Thyroid gland (tissue), 4 donors: ENCODE measurements around the gene RAB31.

Source experiments
- CTCF ChIP-seq, 6 experiments: fragments of 200-600 bp in 3 of 6; fragments of 450-650 bp in 3 of 6; sonication (generic) in 3 of 6; IDR thresholded peaks; one replicate each; pipeline ENCODE4 v1.5.1; 2016 to 2019; ENCODE audit warnings: antibody characterized with exemption in 6 of 6, mild to moderate bottlenecking in 2 of 6, inconsistent platforms in 1 of 6, moderate library complexity in 1 of 6
- POLR2A ChIP-seq, 2 donors: fragments of 450-650 bp; IDR thresholded peaks; one replicate each; pipeline ENCODE4 v1.6.1; 2017; ENCODE audit warnings: antibody characterized with exemption in 2 of 2, mild to moderate bottlenecking in 2 of 2, moderate library complexity in 1 of 2

DNA sequence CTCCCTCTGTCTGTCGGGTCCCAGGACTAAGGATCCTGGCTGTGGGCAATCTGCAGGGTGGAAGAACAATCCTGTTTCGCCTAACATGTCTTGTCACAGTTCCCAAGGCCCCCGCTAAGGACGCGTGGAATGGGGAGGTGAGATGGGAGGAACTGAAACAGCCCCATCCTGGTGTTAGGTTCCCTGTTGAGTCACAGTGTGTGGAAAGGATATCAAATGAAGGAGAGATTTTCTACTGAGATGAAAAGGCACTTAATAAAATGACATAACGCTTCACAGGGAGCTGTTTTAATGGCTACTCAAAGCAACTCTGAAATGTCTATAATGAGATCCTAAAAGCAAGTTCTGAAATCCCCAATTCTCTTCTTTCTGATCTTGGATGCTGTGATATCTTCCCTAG is 52.5 kb downstream of the RAB31 start:
- TF ChIP-seq CTCF (IDR thresholded peaks at IDR 0.05) = no peak
- TF ChIP-seq POLR2A (IDR thresholded peaks at IDR 0.05) = no peak
